GM21717 (cell line): ENCODE data around the gene NAGLU.

Experiments used
- ATAC-seq: cut with Tn5 transposase; IDR thresholded peaks from one replicate; pipeline ENCODE4 v1.9.1; 2021; ENCODE audit warnings: mild to moderate bottlenecking, moderate library complexity; ENCODE audit not compliant: unreplicated experiment

Gene NAGLU

GRCh38 chr17:42563143-42563509 lies 27.1 kb downstream of the NAGLU start:
- ATAC-seq: no peak

- ATAC-seq: no peak
These were observed 27.5 kb downstream of the NAGLU start for GRCh38 chr17:42563543-42563942.

GRCh38 chr17:42563950-42564349 lies 27.9 kb downstream of the NAGLU start:
- no peak for ATAC-seq

GRCh38 chr17:42564815-42565522 lies 28.9 kb downstream of the NAGLU start:
- ATAC-seq: no peak

GRCh38 chr17:42565523-42566214 lies 29.6 kb downstream of the NAGLU start:
- ATAC-seq: no peak

- peak; percentile 2 for ATAC-seq
These were observed 30.3 kb downstream of the NAGLU start for GRCh38 chr17:42566215-42566882.

GRCh38 chr17:42566883-42567573 lies 31.0 kb downstream of the NAGLU start, which contains the start of gene MLX:
MLX (plus strand) TSS chr17:42567100; CDS start chr17:42567125, 25 bp downstream.
- ATAC-seq: peak; percentile 41

- ATAC-seq: no peak
These were observed 32.5 kb downstream of the NAGLU start for GRCh38 chr17:42568341-42569111.

GRCh38 chr17:42571435-42572225 lies 35.6 kb downstream of the NAGLU start:
- no peak for ATAC-seq

- no peak for ATAC-seq
These were observed 37.1 kb downstream of the NAGLU start for GRCh38 chr17:42573095-42573494.

- ATAC-seq: no peak
These were observed 38.4 kb downstream of the NAGLU start for GRCh38 chr17:42574463-42574862.

GRCh38 chr17:42577140-42577531 lies 41.1 kb downstream of the NAGLU start:
- ATAC-seq: no peak

- ATAC-seq: peak; percentile 50
These were observed 41.7 kb downstream of the NAGLU start, which contains the start of gene PSMC3IP for GRCh38 chr17:42577532-42578281. PSMC3IP (minus strand) TSS chr17:42577729; CDS start chr17:42577686, 43 bp downstream.

GRCh38 chr17:42578282-42578869 lies 42.3 kb downstream of the NAGLU start:
- ATAC-seq: no peak

GRCh38 chr17:42579794-42580551 lies 43.9 kb downstream of the NAGLU start:
- no peak for ATAC-seq

- no peak for ATAC-seq
These were observed 45.8 kb downstream of the NAGLU start for GRCh38 chr17:42581744-42582270.

- no peak for ATAC-seq
These were observed 48.8 kb downstream of the NAGLU start for GRCh38 chr17:42584880-42585279.

GRCh38 chr17:42585353-42585752 lies 49.3 kb downstream of the NAGLU start:
- ATAC-seq: no peak
